A673 (cell line): Measurements from ENCODE around the gene CBFA2T3. TPM values are rescaled to one million over a fixed set of nuclear protein-coding genes. Genes with fewer than 3 reads are reported as not detected.

Experiments
- BruUV-seq: library from RNA; stranded (reverse); fragments of 400-500 nt; replicated peaks from 2 replicates; lab custom pipeline; 2021; lab: Mats Ljungman, UMichigan
- CTCF ChIA-PET: fragments of 300-600 bp; sonication (Branson Sonifier 250); formaldehyde crosslinking; loops from one replicate; lab custom pipeline; 2022; ENCODE audit warnings: antibody characterized with exemption; lab: Charles Lee
- POLR2A ChIA-PET: fragments of 300-600 bp; sonication (Branson Sonifier 250); formaldehyde crosslinking; loops from one replicate; lab custom pipeline; 2022; ENCODE audit warnings: antibody characterized with exemption; ENCODE audit not compliant: low non-redundant PET; lab: Charles Lee
- DNase-seq: peaks from one replicate; pipeline ENCODE4 v3.0.0-alpha.2; 2015; ENCODE audit warnings: low spot score
- H3K27ac ChIP-seq: fragments of 200-600 bp; sonication (generic); 2 replicates; pipeline ENCODE4 v1.5.1; 2016; ENCODE audit warnings: mixed run types, low read depth, mild to moderate bottlenecking, mixed read lengths, antibody characterized with exemption, low read length; ENCODE audit not compliant: poor library complexity, severe bottlenecking
- H3K27me3 ChIP-seq: fragments of 200-600 bp; sonication (generic); replicated peaks from 2 replicates; pipeline ENCODE4 v1.6.1; 2017; ENCODE audit warnings: mixed run types, low read depth, mild to moderate bottlenecking, mixed read lengths, antibody characterized with exemption, low read length; ENCODE audit not compliant: insufficient read depth, poor library complexity
- H3K36me3 ChIP-seq: fragments of 200-600 bp; sonication (generic); 2 replicates; pipeline ENCODE4 v1.6.1; 2016; ENCODE audit warnings: mixed run types, mild to moderate bottlenecking, mixed read lengths, antibody characterized with exemption, low read length; ENCODE audit not compliant: insufficient read depth, poor library complexity, severe bottlenecking
- H3K4me1 ChIP-seq: fragments of 200-600 bp; sonication (generic); 2 replicates; pipeline ENCODE4 v1.6.1; 2017; ENCODE audit warnings: mixed run types, mild to moderate bottlenecking, mixed read lengths, antibody characterized with exemption, low read length; ENCODE audit not compliant: insufficient read depth, poor library complexity, severe bottlenecking
- H3K4me3 ChIP-seq: fragments of 200-600 bp; sonication (generic); 2 replicates; pipeline ENCODE4 v1.5.1; 2016; ENCODE audit warnings: low read depth, mixed run types, mild to moderate bottlenecking, mixed read lengths, low read length; ENCODE audit not compliant: poor library complexity, severe bottlenecking
- H3K9me3 ChIP-seq: fragments of 200-600 bp; sonication (generic); 2 replicates; pipeline ENCODE4 v1.6.1; 2016; ENCODE audit warnings: mixed run types, low read depth, mild to moderate bottlenecking, mixed read lengths, antibody characterized with exemption, low read length; ENCODE audit not compliant: poor library complexity, severe bottlenecking
- EZH2 ChIP-seq: fragments of 200-600 bp; sonication (generic); IDR thresholded peaks from 2 replicates; pipeline ENCODE4 v1.6.1; 2017; ENCODE audit warnings: borderline replicate concordance, low read depth, mild to moderate bottlenecking, mixed read lengths, antibody characterized with exemption, low read length; ENCODE audit not compliant: poor library complexity, severe bottlenecking
- intact Hi-C: fragments of 100-400 bp; cut with micrococcal nuclease; formaldehyde crosslinking; loops from one replicate; pipeline ENCODE4 v1.10.0; 2022; ENCODE audit not compliant: unreplicated experiment
- total RNA-seq: library from RNA; stranded (reverse); gene quantifications from 2 replicates; pipeline ENCODE4 v1.2.3, GENCODE V29; 2021
- TF ChIP-seq, protein P1 (sequence below): fragments of 300-800, 200-600 bp; sonication (generic); conservative IDR thresholded peaks from 2 replicates; pipeline ENCODE4 v1.5.1; 2017; ENCODE audit warnings: low read depth, mild to moderate bottlenecking, antibody characterized with exemption, low read length, moderate library complexity, mixed read lengths

CBFA2T3 gene
- total RNA-seq, 1 experiment from 2014 or later, result 1.7 TPM

DNA sequence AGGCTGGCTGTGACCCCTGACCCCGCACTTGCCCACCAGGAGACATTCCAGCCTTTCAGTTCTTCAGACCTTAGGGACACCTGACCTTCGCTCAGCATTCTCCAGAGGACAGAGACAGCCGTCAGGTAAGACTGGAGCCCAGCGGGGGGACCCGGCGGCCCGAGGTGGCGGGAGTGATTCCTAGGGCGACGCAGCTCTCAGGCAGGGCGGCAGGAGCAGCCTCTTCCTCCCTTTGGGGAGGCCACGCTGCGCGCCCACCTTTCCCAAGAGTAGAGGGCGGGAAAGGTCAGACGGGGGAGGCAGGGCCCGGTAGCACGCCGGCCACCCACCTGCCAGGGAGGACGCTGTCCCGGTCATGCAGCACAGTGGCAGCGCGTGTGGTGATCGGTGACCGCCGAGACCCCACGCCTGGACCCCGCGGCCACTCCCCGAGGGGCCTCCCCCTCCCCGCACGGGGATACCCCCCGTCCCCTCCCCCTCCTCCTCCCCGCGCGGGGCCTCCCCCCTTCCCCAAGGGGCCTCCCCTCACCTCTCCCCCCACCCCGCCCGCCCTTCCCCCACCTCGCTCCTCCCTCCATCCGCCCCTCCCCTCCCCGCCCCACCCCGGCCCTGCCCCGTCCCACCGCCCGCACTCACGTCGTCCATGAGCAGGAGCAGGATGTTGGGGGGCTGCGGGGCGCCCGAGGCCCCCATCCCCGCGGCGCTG lies 120.7 kb downstream of the CBFA2T3 start:
- no peaks in the 10 kb centered on the region for H3K27me3 ChIP-seq
- H3K4me3 ChIP-seq, result peak overlapping the region; percentile 95
- ChIA-PET CTCF (no interaction called here), POLR2A (no interaction called here)
- H3K9me3 ChIP-seq, result no peaks in the 10 kb centered on the region
- no peak for TF ChIP-seq EZH2
- TF ChIP-seq, protein P1, sequence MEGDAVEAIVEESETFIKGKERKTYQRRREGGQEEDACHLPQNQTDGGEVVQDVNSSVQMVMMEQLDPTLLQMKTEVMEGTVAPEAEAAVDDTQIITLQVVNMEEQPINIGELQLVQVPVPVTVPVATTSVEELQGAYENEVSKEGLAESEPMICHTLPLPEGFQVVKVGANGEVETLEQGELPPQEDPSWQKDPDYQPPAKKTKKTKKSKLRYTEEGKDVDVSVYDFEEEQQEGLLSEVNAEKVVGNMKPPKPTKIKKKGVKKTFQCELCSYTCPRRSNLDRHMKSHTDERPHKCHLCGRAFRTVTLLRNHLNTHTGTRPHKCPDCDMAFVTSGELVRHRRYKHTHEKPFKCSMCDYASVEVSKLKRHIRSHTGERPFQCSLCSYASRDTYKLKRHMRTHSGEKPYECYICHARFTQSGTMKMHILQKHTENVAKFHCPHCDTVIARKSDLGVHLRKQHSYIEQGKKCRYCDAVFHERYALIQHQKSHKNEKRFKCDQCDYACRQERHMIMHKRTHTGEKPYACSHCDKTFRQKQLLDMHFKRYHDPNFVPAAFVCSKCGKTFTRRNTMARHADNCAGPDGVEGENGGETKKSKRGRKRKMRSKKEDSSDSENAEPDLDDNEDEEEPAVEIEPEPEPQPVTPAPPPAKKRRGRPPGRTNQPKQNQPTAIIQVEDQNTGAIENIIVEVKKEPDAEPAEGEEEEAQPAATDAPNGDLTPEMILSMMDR, result no peak
- H3K27ac ChIP-seq, result peak overlapping the region; percentile 83
- peaks cover 14% of the 10 kb centered on the region for H3K36me3 ChIP-seq
- BruUV-seq, result no TSS peak
- DNase-seq, result no peak
- intact Hi-C loops, result no loop called here
- peaks cover 3% of the 10 kb centered on the region for H3K4me1 ChIP-seq

DNA sequence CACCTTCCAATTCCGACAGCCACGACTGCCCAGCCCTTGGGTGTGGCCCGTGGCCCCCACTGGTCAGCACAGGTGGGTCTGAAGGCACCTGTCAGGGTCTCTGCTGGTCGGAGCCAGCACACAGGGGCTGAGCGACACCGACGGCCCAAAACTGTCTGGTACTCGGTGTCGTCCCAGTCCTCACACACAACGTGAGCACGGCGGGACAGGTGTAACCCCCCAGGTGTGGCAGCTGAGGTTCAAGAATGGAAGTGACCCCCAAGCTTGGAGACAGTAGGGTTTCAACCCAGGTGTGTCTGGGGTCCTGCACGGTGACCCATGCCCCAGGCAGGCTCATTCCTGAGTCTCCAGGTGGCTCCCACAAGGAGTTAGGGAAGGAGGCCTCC lies 121.3 kb downstream of the CBFA2T3 start:
- no peaks in the 10 kb centered on the region for H3K27me3 ChIP-seq
- peaks cover 10% of the 10 kb centered on the region for H3K36me3 ChIP-seq
- ChIA-PET POLR2A (no interaction called here), CTCF (no interaction called here)
- peaks cover 3% of the 10 kb centered on the region for H3K4me1 ChIP-seq
- no peak overlapping the region for H3K27ac ChIP-seq
- H3K4me3 ChIP-seq, result peak overlapping the region; percentile 95
- no peak for TF ChIP-seq EZH2
- TF ChIP-seq, protein P1, result no peak
- TSS peak; percentile 29 for BruUV-seq
- H3K9me3 ChIP-seq, result no peaks in the 10 kb centered on the region
- intact Hi-C loops, result no loop called here
- no peak for DNase-seq

DNA sequence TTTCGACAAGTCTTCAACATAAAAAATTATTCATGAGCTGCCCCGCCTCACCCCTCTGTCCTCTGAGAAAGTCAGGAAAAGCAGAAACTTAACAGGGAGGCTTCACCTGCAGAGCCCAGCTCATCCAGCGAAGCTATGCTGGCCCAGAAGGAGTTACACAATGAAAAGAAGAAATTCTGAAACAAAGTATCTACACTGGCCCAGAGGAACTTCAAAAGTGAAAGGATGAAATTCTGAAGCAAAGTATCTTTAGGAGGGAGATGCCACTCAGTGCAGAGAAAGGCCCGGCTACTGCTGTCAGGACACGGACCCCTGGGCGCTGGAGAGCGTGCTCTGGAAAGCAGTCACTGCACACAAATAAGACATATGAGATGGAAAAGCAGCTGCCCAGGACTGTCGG lies 121.8 kb downstream of the CBFA2T3 start:
- POLR2A ChIA-PET, result no interaction called here
- Histone ChIP-seq H3K27ac (no peak overlapping the region), H3K9me3 (no peaks in the 10 kb centered on the region), H3K4me3 (no peak overlapping the region), H3K36me3 (peaks cover 8% of the 10 kb centered on the region), H3K4me1 (peaks cover 3% of the 10 kb centered on the region), H3K27me3 (no peaks in the 10 kb centered on the region)
- DNase-seq, result no peak
- CTCF ChIA-PET, result no interaction called here
- TF ChIP-seq, protein P1, result no peak
- TF ChIP-seq EZH2, result no peak
- intact Hi-C loops, result no loop called here
- BruUV-seq, result no TSS peak
